Caco-2 (cell line): ENCODE measurements around the gene STK32B. TPM values are rescaled to one million over a fixed set of nuclear protein-coding genes. Genes with fewer than 3 reads are reported as not detected.

Source experiments
- BruUV-seq: library from RNA; stranded (reverse); fragments of 400-500 nt; replicated peaks from 2 replicates; lab custom pipeline; 2021; lab: Mats Ljungman, UMichigan
- CTCF ChIA-PET: fragments of 300-600 bp; sonication (Branson Sonifier 250); formaldehyde crosslinking; loops from one replicate; lab custom pipeline; 2022; ENCODE audit warnings: antibody characterized with exemption; lab: Charles Lee
- POLR2A ChIA-PET: fragments of 300-600 bp; sonication (Branson Sonifier 250); formaldehyde crosslinking; loops from one replicate; lab custom pipeline; 2022; ENCODE audit warnings: antibody characterized with exemption; lab: Charles Lee
- DNase-seq, 2 experiments: peaks; one replicate each; pipeline versions ENCODE4 v3.0.0 to v3.0.0-alpha.2; 2020 to 2022
- H3K27me3 ChIP-seq: replicated peaks from 2 replicates; pipeline ENCODE4 v1.6.0; 2011; ENCODE audit warnings: low read length; ENCODE audit not compliant: control insufficient read depth, insufficient read depth
- H3K36me3 ChIP-seq: 2 replicates; pipeline ENCODE4 v1.5.1; 2011; ENCODE audit warnings: low read length; ENCODE audit not compliant: control insufficient read depth, insufficient read depth
- H3K4me1 ChIP-seq: fragments of 250-450 bp; sonication (Bioruptor Pico); 2 replicates; pipeline ENCODE4 v1.5.1; 2020; ENCODE audit warnings: mild to moderate bottlenecking
- H3K4me3 ChIP-seq: 2 replicates; pipeline ENCODE4 v1.5.1; 2011; ENCODE audit warnings: low read depth, mild to moderate bottlenecking, control low read depth, low read length
- H3K9me3 ChIP-seq: fragments of 250-450 bp; sonication (Bioruptor Pico); 2 replicates; pipeline ENCODE4 v1.5.1; 2020; ENCODE audit warnings: mild to moderate bottlenecking, moderate library complexity
- H3K27ac Mint-ChIP-seq: one replicate; pipeline ENCODE4 v1.8.0; 2022; ENCODE audit warnings: mixed read lengths; ENCODE audit not compliant: unreplicated experiment
- H3K27me3 Mint-ChIP-seq: one replicate; pipeline ENCODE4 v1.8.0; 2022; ENCODE audit warnings: mixed read lengths; ENCODE audit not compliant: insufficient read depth, unreplicated experiment
- H3K36me3 Mint-ChIP-seq: one replicate; pipeline ENCODE4 v1.8.0; 2022; ENCODE audit warnings: mild to moderate bottlenecking, mixed read lengths; ENCODE audit not compliant: insufficient read depth, unreplicated experiment
- H3K4me1 Mint-ChIP-seq: one replicate; pipeline ENCODE4 v1.8.0; 2022; ENCODE audit warnings: low read depth, mixed read lengths; ENCODE audit not compliant: unreplicated experiment
- H3K4me3 Mint-ChIP-seq: one replicate; pipeline ENCODE4 v1.8.0; 2022; ENCODE audit warnings: mild to moderate bottlenecking, moderate library complexity, mixed read lengths; ENCODE audit not compliant: unreplicated experiment
- H3K9me3 Mint-ChIP-seq: one replicate; pipeline ENCODE4 v1.8.0; 2022; ENCODE audit warnings: mixed read lengths; ENCODE audit not compliant: unreplicated experiment
- CTCF ChIP-seq, 2 experiments: fragments of 200-600 bp in 1 of 2; IDR thresholded peaks; 1 replicate in 1 of 2; 2 replicates in 1 of 2; pipeline versions ENCODE4 v1.5.1 to v1.8.0; 2011 to 2022; ENCODE audit warnings: antibody characterized with exemption in 1 of 2, control low read depth in 1 of 2, inconsistent platforms in 1 of 2, low read depth in 1 of 2, low read length in 1 of 2, mild to moderate bottlenecking in 1 of 2, moderate library complexity in 1 of 2; ENCODE audit not compliant: insufficient read depth in 1 of 2, severe bottlenecking in 1 of 2, unreplicated experiment in 1 of 2
- intact Hi-C: fragments of 100-400 bp; cut with micrococcal nuclease; formaldehyde crosslinking; loops from one replicate; pipeline ENCODE4 v1.10.0; 2022; ENCODE audit not compliant: unreplicated experiment
- total RNA-seq: library from RNA; stranded (reverse); gene quantifications from 2 replicates; pipeline ENCODE4 v1.2.3, GENCODE V29; 2022

Gene STK32B
- total RNA-seq, 1 experiment from 2014 or later: 11.2 TPM

- H3K9me3 Mint-ChIP-seq: no peaks in the 10 kb centered on the region
- no peak for TF ChIP-seq CTCF (IDR thresholded peaks at IDR 0.05; ENCODE audit: insufficient read depth in 1 of 2, low read depth in 1 of 2, low read length in 1 of 2, severe bottlenecking in 1 of 2, unreplicated experiment in 1 of 2)
- DNase-seq: no peak
- Histone ChIP-seq H3K9me3 (no peaks in the 10 kb centered on the region), H3K27me3 (no peaks in the 10 kb centered on the region), H3K4me3 (no peak overlapping the region), H3K4me1 (no peaks in the 10 kb centered on the region), H3K36me3 (no peaks in the 10 kb centered on the region)
- no peak overlapping the region for H3K4me3 Mint-ChIP-seq
- no peaks in the 10 kb centered on the region for H3K4me1 Mint-ChIP-seq
- intact Hi-C loops: no loop called here
- ChIA-PET CTCF (no interaction called here), POLR2A (no interaction called here)
- H3K27ac Mint-ChIP-seq: no peak overlapping the region
- H3K27me3 Mint-ChIP-seq: peaks cover 8% of the 10 kb centered on the region
- no TSS peak for BruUV-seq
- H3K36me3 Mint-ChIP-seq: peaks cover 5% of the 10 kb centered on the region
These were observed 415.8 kb downstream of the STK32B start for GRCh38 chr4:5467111-5467510.

GRCh38 chr4:5469151-5469775 lies 418.0 kb downstream of the STK32B start:
- no peaks in the 10 kb centered on the region for H3K27me3 ChIP-seq
- no peak overlapping the region for H3K4me3 Mint-ChIP-seq
- no peak for TF ChIP-seq CTCF (IDR thresholded peaks at IDR 0.05; ENCODE audit: insufficient read depth in 1 of 2, low read depth in 1 of 2, low read length in 1 of 2, severe bottlenecking in 1 of 2, unreplicated experiment in 1 of 2)
- BruUV-seq: no TSS peak
- no peaks in the 10 kb centered on the region for H3K9me3 Mint-ChIP-seq
- DNase-seq: no peak
- intact Hi-C loops: no loop called here
- peaks cover 5% of the 10 kb centered on the region for H3K36me3 Mint-ChIP-seq
- H3K36me3 ChIP-seq: no peaks in the 10 kb centered on the region
- H3K27ac Mint-ChIP-seq: no peak overlapping the region
- ChIA-PET CTCF (interaction anchor here (0.5 to 0.6 kb wide), 2 partner anchors 320 to 415 kb away, joined by 3 to 4 read pairs; no protein-coding TSS in a partner anchor), POLR2A (no interaction called here)
- no peaks in the 10 kb centered on the region for H3K4me1 Mint-ChIP-seq
- H3K4me3 ChIP-seq: no peak overlapping the region
- H3K27me3 Mint-ChIP-seq: peaks cover 3% of the 10 kb centered on the region
- H3K9me3 ChIP-seq: no peaks in the 10 kb centered on the region
- H3K4me1 ChIP-seq: no peaks in the 10 kb centered on the region

- H3K27me3 Mint-ChIP-seq: peaks cover 3% of the 10 kb centered on the region
- CTCF ChIA-PET: interaction anchor here (0.5 to 0.6 kb wide), 2 partner anchors 320 to 415 kb away, joined by 3 to 4 read pairs; no protein-coding TSS in a partner anchor
- no peak for DNase-seq
- peaks cover 5% of the 10 kb centered on the region for H3K36me3 Mint-ChIP-seq
- no peak overlapping the region for H3K4me3 Mint-ChIP-seq
- no peaks in the 10 kb centered on the region for H3K27me3 ChIP-seq
- BruUV-seq: no TSS peak
- no peaks in the 10 kb centered on the region for H3K4me1 Mint-ChIP-seq
- intact Hi-C loops: no loop called here
- no peaks in the 10 kb centered on the region for H3K9me3 Mint-ChIP-seq
- H3K27ac Mint-ChIP-seq: no peak overlapping the region
- H3K4me1 ChIP-seq: no peaks in the 10 kb centered on the region
- H3K36me3 ChIP-seq: no peaks in the 10 kb centered on the region
- no peak overlapping the region for H3K4me3 ChIP-seq
- no peak for TF ChIP-seq CTCF (IDR thresholded peaks at IDR 0.05; ENCODE audit: insufficient read depth in 1 of 2, low read depth in 1 of 2, low read length in 1 of 2, severe bottlenecking in 1 of 2, unreplicated experiment in 1 of 2)
- H3K9me3 ChIP-seq: no peaks in the 10 kb centered on the region
- POLR2A ChIA-PET: no interaction called here
These were observed 418.6 kb downstream of the STK32B start for GRCh38 chr4:5469861-5470260.
